ENCODE measurements around the gene HLA-DOA.

GRCh38 chr6:32989368-32989767 lies 20.0 kb downstream of the HLA-DOA start:
- TF ChIP-seq, protein P1, sequence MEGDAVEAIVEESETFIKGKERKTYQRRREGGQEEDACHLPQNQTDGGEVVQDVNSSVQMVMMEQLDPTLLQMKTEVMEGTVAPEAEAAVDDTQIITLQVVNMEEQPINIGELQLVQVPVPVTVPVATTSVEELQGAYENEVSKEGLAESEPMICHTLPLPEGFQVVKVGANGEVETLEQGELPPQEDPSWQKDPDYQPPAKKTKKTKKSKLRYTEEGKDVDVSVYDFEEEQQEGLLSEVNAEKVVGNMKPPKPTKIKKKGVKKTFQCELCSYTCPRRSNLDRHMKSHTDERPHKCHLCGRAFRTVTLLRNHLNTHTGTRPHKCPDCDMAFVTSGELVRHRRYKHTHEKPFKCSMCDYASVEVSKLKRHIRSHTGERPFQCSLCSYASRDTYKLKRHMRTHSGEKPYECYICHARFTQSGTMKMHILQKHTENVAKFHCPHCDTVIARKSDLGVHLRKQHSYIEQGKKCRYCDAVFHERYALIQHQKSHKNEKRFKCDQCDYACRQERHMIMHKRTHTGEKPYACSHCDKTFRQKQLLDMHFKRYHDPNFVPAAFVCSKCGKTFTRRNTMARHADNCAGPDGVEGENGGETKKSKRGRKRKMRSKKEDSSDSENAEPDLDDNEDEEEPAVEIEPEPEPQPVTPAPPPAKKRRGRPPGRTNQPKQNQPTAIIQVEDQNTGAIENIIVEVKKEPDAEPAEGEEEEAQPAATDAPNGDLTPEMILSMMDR (IDR thresholded peaks at IDR 0.05): no peak
- TF ChIP-seq POLR2A (IDR thresholded peaks at IDR 0.05) (no peak), POLR2AphosphoS5 (IDR thresholded peaks at IDR 0.05) (no peak)
